Measurements from ENCODE around the gene CIAO1.

GRCh38 chr2:96247009-96247408, 19.0 kb upstream of the CIAO1 start:
- TF ChIP-seq GATAD2A (CRISPR knock-in tag; IDR thresholded peaks at IDR 0.05), result no peak
- no peak for TF ChIP-seq NR2C2 (CRISPR knock-in tag; IDR thresholded peaks at IDR 0.05; ENCODE audit: borderline replicate concordance)
- TF ChIP-seq CBX5 (CRISPR knock-in tag; IDR thresholded peaks at IDR 0.05; ENCODE audit: borderline replicate concordance), result no peak
- no peak for TF ChIP-seq EZH2 (conservative IDR thresholded peaks at IDR 0.05; ENCODE audit: low read depth, low read length)
- TF ChIP-seq HDAC2 (CRISPR knock-in tag; IDR thresholded peaks at IDR 0.05), result no peak
- no peak for TF ChIP-seq ZZZ3 (CRISPR knock-in tag; IDR thresholded peaks at IDR 0.05; ENCODE audit: borderline replicate concordance)

Measured in HepG2 (cell line).